Body of pancreas (tissue), 4 donors: ENCODE results near the gene TEFM. TPM values are rescaled to one million over a fixed set of nuclear protein-coding genes. Genes with fewer than 3 reads are reported as not detected.
A peak's percentile ranks its signal among the peaks of the same experiment; 100 is the strongest.

ENCODE experiments used
- ATAC-seq: fragments of 150-250 bp; one replicate; pipeline ENCODE4 v1.9.1; 2016
- DNase-seq, 4 donors: peaks; one replicate each; pipeline ENCODE4 v3.0.0-alpha.2; 2019
- H3K27ac ChIP-seq, 4 donors: fragments of 200-600 bp; sonication (generic); 1 replicate in 3 of 4; 2 replicates in 1 of 4; pipeline versions ENCODE4 v1.5.1 to v1.6.1; 2016 to 2019; ENCODE audit warnings: mild to moderate bottlenecking in 1 of 4, mixed read lengths in 1 of 4, moderate library complexity in 1 of 4
- H3K27me3 ChIP-seq, 2 donors: fragments of 200-600 bp; sonication (generic); one replicate each; pipeline ENCODE4 v1.6.0; 2016; ENCODE audit warnings: mild to moderate bottlenecking in 1 of 2
- H3K36me3 ChIP-seq, 2 donors: fragments of 200-600 bp; sonication (generic); replicated peaks in 1 of 2; 2 replicates each; pipeline ENCODE4 v1.5.1; 2016; ENCODE audit warnings: low read depth in 2 of 2; ENCODE audit not compliant: insufficient read depth in 1 of 2
- H3K4me1 ChIP-seq: fragments of 200-600 bp; sonication (generic); one replicate; pipeline ENCODE4 v1.6.0; 2016
- H3K4me3 ChIP-seq, 2 donors: fragments of 200-600 bp; sonication (generic); 1 replicate in 1 of 2; 2 replicates in 1 of 2; pipeline ENCODE4 v1.5.1; 2016 to 2019
- H3K9me3 ChIP-seq, 3 donors: fragments of 200-600 bp; sonication (generic); 1 replicate in 2 of 3; 2 replicates in 1 of 3; pipeline ENCODE4 v1.5.1; 2016
- POLR2A ChIP-seq, 3 donors: fragments of 450-650 bp; IDR thresholded peaks; one replicate each; pipeline ENCODE4 v1.6.1; 2016; ENCODE audit warnings: antibody characterized with exemption in 3 of 3, mild to moderate bottlenecking in 2 of 3
- WGBS, 2 donors: methylation state at CpG; one replicate each; pipeline ENCODE4 v1.1.5; 2017; 5-methylcytosine and 5-hydroxymethylcytosine counted together
- intact Hi-C: fragments of 100-400 bp; cut with DNase I; formaldehyde crosslinking; loops from one replicate; pipeline ENCODE4 v1.15.1; 2023
- total RNA-seq, 2 donors: library from RNA; depleted of rRNA; stranded (reverse); fragments of >200 nt; gene quantifications; one replicate each; pipeline ENCODE4 v1.1.0, GENCODE V29; 2016
- TF ChIP-seq, protein P1 (sequence below), 7 experiments: fragments of 450-650 bp in 4 of 7; fragments of 200-600 bp in 3 of 7; sonication (generic) in 3 of 7; IDR thresholded peaks; one replicate each; pipeline ENCODE4 v1.5.1; 2016 to 2019; ENCODE audit warnings: antibody characterized with exemption in 7 of 7

TEFM gene, protein sequence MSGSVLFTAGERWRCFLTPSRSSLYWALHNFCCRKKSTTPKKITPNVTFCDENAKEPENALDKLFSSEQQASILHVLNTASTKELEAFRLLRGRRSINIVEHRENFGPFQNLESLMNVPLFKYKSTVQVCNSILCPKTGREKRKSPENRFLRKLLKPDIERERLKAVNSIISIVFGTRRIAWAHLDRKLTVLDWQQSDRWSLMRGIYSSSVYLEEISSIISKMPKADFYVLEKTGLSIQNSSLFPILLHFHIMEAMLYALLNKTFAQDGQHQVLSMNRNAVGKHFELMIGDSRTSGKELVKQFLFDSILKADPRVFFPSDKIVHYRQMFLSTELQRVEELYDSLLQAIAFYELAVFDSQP
- 1 to 10 TPM; 6.7 to 9.9 TPM for total RNA-seq

DNA sequence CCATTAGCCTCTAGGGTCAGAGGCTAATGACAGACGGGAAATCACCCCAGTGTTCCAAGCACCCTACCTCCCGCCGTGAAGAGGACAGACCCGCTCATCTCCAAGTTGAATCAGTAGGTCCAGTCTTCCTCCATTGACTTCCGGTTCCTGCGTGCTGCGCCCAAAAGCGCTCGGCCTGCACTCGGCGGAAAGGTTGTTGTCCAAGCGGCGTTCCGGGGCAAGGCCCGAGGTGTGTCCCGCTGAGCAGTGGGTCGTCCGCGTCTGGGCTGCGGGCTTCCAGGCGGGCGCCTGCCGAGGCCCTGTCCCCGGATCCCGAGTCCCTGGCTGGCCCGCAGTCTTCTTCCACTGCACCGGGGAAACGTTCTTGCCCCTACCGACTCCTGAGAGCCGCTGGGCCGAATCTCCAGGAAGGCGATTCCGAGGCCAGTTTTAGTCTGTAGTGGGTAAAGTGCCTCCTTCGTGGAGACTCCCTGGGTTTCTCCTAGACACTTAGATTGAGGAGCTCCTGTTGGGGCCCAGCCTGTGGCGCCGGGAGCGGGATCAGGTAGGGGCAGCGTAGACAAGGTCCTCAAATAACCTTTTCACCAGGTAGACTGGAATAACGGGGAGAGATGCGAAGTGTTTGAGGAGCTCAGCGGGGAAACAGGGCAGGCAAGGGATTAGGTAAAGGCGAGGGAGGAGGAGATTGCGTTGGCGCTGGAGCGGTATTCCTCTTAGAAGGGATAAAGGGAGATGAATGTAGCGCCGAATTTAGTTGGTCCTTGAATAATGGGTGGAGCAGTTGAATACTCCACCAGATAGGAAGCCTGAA, at the start of gene TEFM:
Gene TEFM (minus strand): TSS at position 138 of the 811 bp plus-strand sequence. CDS start 40 bp downstream, at position 98.
- intact Hi-C loops: no loop called here
- TF ChIP-seq POLR2A (IDR thresholded peaks at IDR 0.05): peak; percentile 54 to 88 (median 77)
- TF ChIP-seq, protein P1, sequence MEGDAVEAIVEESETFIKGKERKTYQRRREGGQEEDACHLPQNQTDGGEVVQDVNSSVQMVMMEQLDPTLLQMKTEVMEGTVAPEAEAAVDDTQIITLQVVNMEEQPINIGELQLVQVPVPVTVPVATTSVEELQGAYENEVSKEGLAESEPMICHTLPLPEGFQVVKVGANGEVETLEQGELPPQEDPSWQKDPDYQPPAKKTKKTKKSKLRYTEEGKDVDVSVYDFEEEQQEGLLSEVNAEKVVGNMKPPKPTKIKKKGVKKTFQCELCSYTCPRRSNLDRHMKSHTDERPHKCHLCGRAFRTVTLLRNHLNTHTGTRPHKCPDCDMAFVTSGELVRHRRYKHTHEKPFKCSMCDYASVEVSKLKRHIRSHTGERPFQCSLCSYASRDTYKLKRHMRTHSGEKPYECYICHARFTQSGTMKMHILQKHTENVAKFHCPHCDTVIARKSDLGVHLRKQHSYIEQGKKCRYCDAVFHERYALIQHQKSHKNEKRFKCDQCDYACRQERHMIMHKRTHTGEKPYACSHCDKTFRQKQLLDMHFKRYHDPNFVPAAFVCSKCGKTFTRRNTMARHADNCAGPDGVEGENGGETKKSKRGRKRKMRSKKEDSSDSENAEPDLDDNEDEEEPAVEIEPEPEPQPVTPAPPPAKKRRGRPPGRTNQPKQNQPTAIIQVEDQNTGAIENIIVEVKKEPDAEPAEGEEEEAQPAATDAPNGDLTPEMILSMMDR (IDR thresholded peaks at IDR 0.05): peak in 2 of 7 experiments; percentile 4 to 10
- Histone ChIP-seq H3K27ac (peak within 1 kb of the TSS; percentile 48 to 87 (median 82)), H3K9me3 (no peaks in the 10 kb centered on the region), H3K36me3 (no peaks in the 10 kb centered on the region), H3K4me1 (peaks cover 17% of the 10 kb centered on the region), H3K27me3 (no peaks in the 10 kb centered on the region), H3K4me3 (peak within 1 kb of the TSS; percentile 74 to 78)
- 0 to 1% methylated on average over 25 to 47 of the region's 47 CpGs for WGBS, 2 donors
- DNase-seq: peak; percentile 86 to 90 (median 88)
- ATAC-seq: peak; percentile 96

DNA sequence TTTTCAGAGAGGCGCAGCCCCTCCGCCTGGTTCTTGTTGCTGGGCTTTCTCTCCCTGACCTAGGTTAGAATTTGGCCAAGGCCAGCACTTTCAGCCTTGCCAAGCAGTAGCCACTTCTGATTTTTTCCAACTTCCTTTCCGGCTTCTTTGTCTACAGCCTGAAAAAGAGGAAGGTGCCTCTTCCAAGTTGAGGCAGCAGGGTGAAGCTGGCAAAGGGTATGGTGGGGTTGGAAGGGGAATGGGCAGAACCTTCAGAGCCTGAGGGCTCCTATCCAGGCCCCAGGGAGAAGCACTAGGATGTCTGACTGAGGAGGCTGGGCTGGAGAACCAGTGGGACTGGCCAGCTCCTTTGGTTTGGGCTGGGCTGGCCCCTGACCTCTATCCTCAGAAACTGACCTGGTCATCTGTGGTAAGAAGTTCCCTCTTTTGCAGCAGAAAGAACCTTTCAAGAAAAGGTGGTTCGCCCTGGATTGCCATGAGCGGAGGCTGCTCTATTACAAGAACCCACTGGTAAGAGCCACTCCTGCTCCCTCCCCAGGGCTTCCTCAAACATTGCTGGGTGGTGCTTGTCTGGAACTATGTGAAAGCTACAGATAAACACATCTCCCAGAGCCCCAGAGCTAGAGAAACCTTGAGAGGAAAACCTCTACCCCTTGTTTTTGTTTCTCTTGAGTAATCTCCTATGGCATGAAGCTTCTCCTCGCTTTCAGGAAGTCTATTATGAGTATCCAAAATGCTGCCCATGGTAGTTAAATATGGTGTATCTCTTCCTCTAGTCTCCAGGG, 48.2 kb upstream of the TEFM start:
- WGBS, 2 donors: 77 to 79% methylated on average over 6 of the region's 6 CpGs
- no peak for ATAC-seq
- H3K36me3 ChIP-seq: no peaks in the 10 kb centered on the region
- peak overlapping the region in 2 of 4 donors; percentile 24 to 50 for H3K27ac ChIP-seq
- TF ChIP-seq POLR2A (IDR thresholded peaks at IDR 0.05): peak in 1 of 3 donors; percentile 23
- TF ChIP-seq, protein P1 (IDR thresholded peaks at IDR 0.05): no peak
- intact Hi-C loops: no loop called here
- H3K4me1 ChIP-seq: no peaks in the 10 kb centered on the region
- H3K9me3 ChIP-seq: no peaks in the 10 kb centered on the region
- no peaks in the 10 kb centered on the region for H3K27me3 ChIP-seq
- no peak overlapping the region for H3K4me3 ChIP-seq
- peak in 1 of 4 donors; percentile 49 for DNase-seq

DNA sequence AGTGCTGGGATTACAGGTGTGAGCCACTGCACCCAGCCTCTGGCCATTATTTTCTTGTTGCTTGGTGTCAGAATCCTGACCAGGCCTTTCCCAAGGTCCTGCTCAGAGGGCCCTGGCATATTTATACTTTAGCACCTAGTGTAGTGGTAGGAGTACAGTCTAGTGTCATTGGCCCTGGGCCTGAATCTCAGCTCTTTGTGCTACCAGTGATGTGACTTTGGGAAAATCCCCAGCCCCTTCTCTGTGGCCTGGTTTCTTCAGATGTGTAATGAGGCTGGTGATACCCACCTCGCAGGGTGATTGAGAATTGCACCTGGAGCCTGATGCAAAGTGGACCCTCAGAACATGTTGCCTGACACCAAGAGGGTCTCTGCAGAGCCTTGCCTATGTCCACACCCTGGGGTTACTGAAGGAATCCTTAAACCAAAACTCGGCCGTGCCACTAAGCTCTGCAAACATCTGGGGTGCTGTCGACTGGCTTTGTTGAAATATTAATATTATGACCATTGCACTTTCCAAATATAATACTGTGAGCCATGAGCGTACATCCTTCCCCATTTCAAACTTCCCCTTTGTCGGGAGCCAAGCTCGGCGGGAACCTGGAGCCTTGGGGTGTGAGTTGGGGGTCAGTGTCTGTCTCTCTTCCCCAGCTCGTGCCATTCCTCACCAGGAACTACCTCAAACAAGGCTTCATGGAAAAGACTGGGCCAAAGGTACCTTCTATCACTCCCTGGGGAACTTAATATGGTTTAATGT, 46.8 kb upstream of the TEFM start:
- intact Hi-C loops: no loop called here
- no peaks in the 10 kb centered on the region for H3K4me1 ChIP-seq
- no peaks in the 10 kb centered on the region for H3K36me3 ChIP-seq
- no peaks in the 10 kb centered on the region for H3K27me3 ChIP-seq
- H3K27ac ChIP-seq: peak overlapping the region in 1 of 4 donors; percentile 63
- no peaks in the 10 kb centered on the region for H3K9me3 ChIP-seq
- peak in 1 of 4 donors; percentile 55 for DNase-seq
- no peak for ATAC-seq
- 76 to 88% methylated on average over 7 to 9 of the region's 9 CpGs for WGBS, 2 donors
- H3K4me3 ChIP-seq: no peak overlapping the region
- TF ChIP-seq, protein P1 (IDR thresholded peaks at IDR 0.05): no peak
- no peak for TF ChIP-seq POLR2A (IDR thresholded peaks at IDR 0.05)

- 66 to 85% methylated on average over 8 to 9 of the region's 9 CpGs for WGBS, 2 donors
- Histone ChIP-seq H3K4me1 (no peaks in the 10 kb centered on the region), H3K27ac (peak overlapping the region in 2 of 4 donors; percentile 8 to 52), H3K27me3 (no peaks in the 10 kb centered on the region), H3K36me3 (no peaks in the 10 kb centered on the region), H3K9me3 (no peaks in the 10 kb centered on the region), H3K4me3 (no peak overlapping the region)
- DNase-seq (peak; percentile 34 to 87 (median 62)), ATAC-seq (peak; percentile 58)
- TF ChIP-seq POLR2A (IDR thresholded peaks at IDR 0.05): peak in 1 of 3 donors; percentile 11
- TF ChIP-seq, protein P1 (IDR thresholded peaks at IDR 0.05): no peak
- intact Hi-C loops: no loop called here
Measured at GRCh38 chr17:30950669-30951399, 44.8 kb upstream of the TEFM start.
